A673 (cell line): ENCODE measurements around the gene ACSF3. TPM values are rescaled to one million over a fixed set of nuclear protein-coding genes. Genes with fewer than 3 reads are reported as not detected.

Experiments used
- BruUV-seq: library from RNA; stranded (reverse); fragments of 400-500 nt; replicated peaks from 2 replicates; lab custom pipeline; 2021; lab: Mats Ljungman, UMichigan
- CTCF ChIA-PET: fragments of 300-600 bp; sonication (Branson Sonifier 250); formaldehyde crosslinking; loops from one replicate; lab custom pipeline; 2022; ENCODE audit warnings: antibody characterized with exemption; lab: Charles Lee
- POLR2A ChIA-PET: fragments of 300-600 bp; sonication (Branson Sonifier 250); formaldehyde crosslinking; loops from one replicate; lab custom pipeline; 2022; ENCODE audit warnings: antibody characterized with exemption; ENCODE audit not compliant: low non-redundant PET; lab: Charles Lee
- DNase-seq: peaks from one replicate; pipeline ENCODE4 v3.0.0-alpha.2; 2015; ENCODE audit warnings: low spot score
- H3K27ac ChIP-seq: fragments of 200-600 bp; sonication (generic); 2 replicates; pipeline ENCODE4 v1.5.1; 2016; ENCODE audit warnings: mixed run types, low read depth, mild to moderate bottlenecking, mixed read lengths, antibody characterized with exemption, low read length; ENCODE audit not compliant: poor library complexity, severe bottlenecking
- H3K27me3 ChIP-seq: fragments of 200-600 bp; sonication (generic); replicated peaks from 2 replicates; pipeline ENCODE4 v1.6.1; 2017; ENCODE audit warnings: mixed run types, low read depth, mild to moderate bottlenecking, mixed read lengths, antibody characterized with exemption, low read length; ENCODE audit not compliant: insufficient read depth, poor library complexity
- H3K36me3 ChIP-seq: fragments of 200-600 bp; sonication (generic); 2 replicates; pipeline ENCODE4 v1.6.1; 2016; ENCODE audit warnings: mixed run types, mild to moderate bottlenecking, mixed read lengths, antibody characterized with exemption, low read length; ENCODE audit not compliant: insufficient read depth, poor library complexity, severe bottlenecking
- H3K4me1 ChIP-seq: fragments of 200-600 bp; sonication (generic); 2 replicates; pipeline ENCODE4 v1.6.1; 2017; ENCODE audit warnings: mixed run types, mild to moderate bottlenecking, mixed read lengths, antibody characterized with exemption, low read length; ENCODE audit not compliant: insufficient read depth, poor library complexity, severe bottlenecking
- H3K4me3 ChIP-seq: fragments of 200-600 bp; sonication (generic); 2 replicates; pipeline ENCODE4 v1.5.1; 2016; ENCODE audit warnings: low read depth, mixed run types, mild to moderate bottlenecking, mixed read lengths, low read length; ENCODE audit not compliant: poor library complexity, severe bottlenecking
- H3K9me3 ChIP-seq: fragments of 200-600 bp; sonication (generic); 2 replicates; pipeline ENCODE4 v1.6.1; 2016; ENCODE audit warnings: mixed run types, low read depth, mild to moderate bottlenecking, mixed read lengths, antibody characterized with exemption, low read length; ENCODE audit not compliant: poor library complexity, severe bottlenecking
- CTCF ChIP-seq: fragments of 300-800, 200-600 bp; sonication (generic); conservative IDR thresholded peaks from 2 replicates; pipeline ENCODE4 v1.5.1; 2017; ENCODE audit warnings: low read depth, mild to moderate bottlenecking, antibody characterized with exemption, low read length, moderate library complexity, mixed read lengths
- EZH2 ChIP-seq: fragments of 200-600 bp; sonication (generic); IDR thresholded peaks from 2 replicates; pipeline ENCODE4 v1.6.1; 2017; ENCODE audit warnings: borderline replicate concordance, low read depth, mild to moderate bottlenecking, mixed read lengths, antibody characterized with exemption, low read length; ENCODE audit not compliant: poor library complexity, severe bottlenecking
- intact Hi-C: fragments of 100-400 bp; cut with micrococcal nuclease; formaldehyde crosslinking; loops from one replicate; pipeline ENCODE4 v1.10.0; 2022; ENCODE audit not compliant: unreplicated experiment
- total RNA-seq: library from RNA; stranded (reverse); gene quantifications from 2 replicates; pipeline ENCODE4 v1.2.3, GENCODE V29; 2021

Gene ACSF3
- total RNA-seq, 1 experiment from 2014 or later: 27.7 TPM

DNA sequence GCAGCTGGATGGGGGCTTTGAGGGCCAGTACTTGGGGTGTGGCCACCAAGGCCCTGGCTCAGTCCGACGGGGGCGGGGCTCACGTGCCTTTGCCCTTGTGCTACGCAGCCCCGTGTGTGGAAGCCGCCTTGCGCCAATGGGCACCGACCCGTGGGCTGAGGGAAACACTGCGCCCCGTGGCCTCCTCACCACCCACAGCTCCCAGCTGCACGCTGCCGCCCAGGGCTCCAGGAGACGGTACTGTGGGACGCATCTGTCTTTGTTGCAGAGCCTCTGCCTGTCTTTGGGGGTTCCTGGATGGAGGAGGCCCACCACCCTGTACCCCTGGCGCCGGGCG is 85.5 kb downstream of the ACSF3 start:
- no TSS peak for BruUV-seq
- H3K36me3 ChIP-seq: no peaks in the 10 kb centered on the region
- intact Hi-C loops: no loop called here
- H3K27me3 ChIP-seq: no peaks in the 10 kb centered on the region
- no peaks in the 10 kb centered on the region for H3K4me1 ChIP-seq
- H3K9me3 ChIP-seq: no peaks in the 10 kb centered on the region
- no peak overlapping the region for H3K4me3 ChIP-seq
- TF ChIP-seq CTCF (no peak), EZH2 (no peak)
- CTCF ChIA-PET: no interaction called here
- no peak overlapping the region for H3K27ac ChIP-seq
- POLR2A ChIA-PET: no interaction called here
- no peak for DNase-seq

DNA sequence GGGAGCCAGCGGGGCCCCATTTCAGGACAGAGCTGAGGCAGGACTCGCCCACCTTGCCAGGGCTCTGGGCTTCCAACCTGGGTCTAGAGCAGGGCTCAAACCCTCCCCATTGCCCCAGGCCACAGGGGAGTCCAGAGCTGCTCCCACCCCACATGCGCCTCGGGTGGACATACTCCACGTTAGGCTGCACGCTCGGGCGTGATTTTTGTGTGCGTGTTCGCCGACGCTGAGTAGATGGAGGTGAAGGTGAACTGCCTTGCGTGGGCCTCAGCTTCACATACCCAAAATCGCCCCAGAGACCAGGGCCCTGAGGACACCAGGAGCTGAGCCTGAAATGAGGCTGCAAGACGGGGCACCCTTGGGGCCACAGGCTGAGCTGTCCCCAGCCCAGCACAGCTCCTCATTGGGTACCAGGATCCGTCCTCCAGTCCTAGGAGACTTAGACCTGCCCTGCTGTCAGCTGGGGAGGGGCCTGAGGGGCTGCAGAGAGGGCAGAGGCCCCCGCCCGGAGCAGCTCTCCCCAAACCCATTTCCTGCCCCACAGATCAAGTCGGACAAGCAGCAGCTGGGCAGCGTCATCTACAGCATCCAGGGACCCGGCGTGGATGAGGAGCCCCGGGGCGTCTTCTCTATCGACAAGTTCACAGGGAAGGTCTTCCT is 86.1 kb downstream of the ACSF3 start:
- POLR2A ChIA-PET: no interaction called here

DNA sequence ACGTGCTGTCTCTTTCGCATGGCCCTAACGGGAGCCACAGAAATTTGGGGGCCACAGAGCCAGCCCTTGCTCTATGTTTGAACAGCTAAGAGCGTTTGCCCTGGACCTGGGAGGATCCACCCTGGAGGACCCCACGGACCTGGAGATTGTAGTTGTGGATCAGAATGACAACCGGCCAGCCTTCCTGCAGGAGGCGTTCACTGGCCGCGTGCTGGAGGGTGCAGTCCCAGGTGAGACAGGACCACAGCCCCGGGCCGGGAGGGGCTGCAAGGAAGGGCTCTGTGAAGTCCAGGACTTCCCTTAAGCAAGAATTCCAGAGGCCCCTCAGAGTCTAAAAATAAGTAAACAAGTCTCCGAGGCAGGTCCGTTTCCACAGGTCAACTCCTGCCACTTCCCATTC is 89.8 kb downstream of the ACSF3 start:
- BruUV-seq: no TSS peak
- Histone ChIP-seq H3K4me3 (no peak overlapping the region), H3K36me3 (no peaks in the 10 kb centered on the region), H3K27ac (no peak overlapping the region), H3K27me3 (no peaks in the 10 kb centered on the region), H3K4me1 (no peaks in the 10 kb centered on the region), H3K9me3 (no peaks in the 10 kb centered on the region)
- POLR2A ChIA-PET: no interaction called here
- intact Hi-C loops: no loop called here
- DNase-seq: no peak
- CTCF ChIA-PET: no interaction called here
- TF ChIP-seq EZH2 (no peak), CTCF (no peak)

More for the DNA sequence above, 86.1 kb downstream of the ACSF3 start:
- no peak for TF ChIP-seq CTCF
- TF ChIP-seq EZH2: no peak
- H3K27me3 ChIP-seq: no peaks in the 10 kb centered on the region
- intact Hi-C loops: no loop called here
- H3K36me3 ChIP-seq: no peaks in the 10 kb centered on the region
- no TSS peak for BruUV-seq
- no peak overlapping the region for H3K27ac ChIP-seq
- H3K9me3 ChIP-seq: no peaks in the 10 kb centered on the region
- no peak overlapping the region for H3K4me3 ChIP-seq
- CTCF ChIA-PET: no interaction called here
- H3K4me1 ChIP-seq: no peaks in the 10 kb centered on the region
- DNase-seq: no peak
